Stimulated activated CD4-positive, alpha-beta T cell treated with anti-CD3 and anti-CD28 coated beads, Interleukin-1b, Interleukin-23, amount 100 ng/mL, for 24 hours (primary cell): ENCODE results near the gene ENTPD1.
"Not testable (repeated sequence)": the region's sequence is repeated elsewhere in the genome, so short reads cannot be mapped to it uniquely, and the experiment has no call there.

ENCODE experiments used
- DNase-seq, 4 experiments: peaks; one replicate each; pipeline ENCODE4 v3.0.0-alpha.2; 2020; ENCODE audit warnings: low read depth in 4 of 4, low spot score in 1 of 4

ENTPD1 gene

DNA sequence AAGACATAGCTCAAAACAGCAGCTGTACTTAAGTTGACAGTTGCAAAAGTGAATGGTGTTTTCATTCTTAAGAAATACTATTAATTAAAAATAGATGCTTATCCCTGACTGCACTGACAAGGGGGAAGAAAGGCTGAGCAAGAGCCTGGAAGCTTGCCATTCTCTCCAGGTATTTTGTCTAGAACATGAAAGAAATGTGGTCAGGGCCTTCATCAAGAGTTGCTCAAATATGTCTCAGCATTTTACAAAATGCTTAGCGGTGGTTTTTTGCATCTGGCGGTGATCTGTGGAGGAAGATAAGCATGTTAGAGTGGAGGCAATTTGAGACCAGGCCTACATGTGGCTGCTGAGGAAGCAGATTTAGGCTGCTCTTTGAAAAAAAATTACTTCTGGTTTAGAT lies 105.4 kb downstream of the ENTPD1 start:
- DNase-seq = no peak

DNA sequence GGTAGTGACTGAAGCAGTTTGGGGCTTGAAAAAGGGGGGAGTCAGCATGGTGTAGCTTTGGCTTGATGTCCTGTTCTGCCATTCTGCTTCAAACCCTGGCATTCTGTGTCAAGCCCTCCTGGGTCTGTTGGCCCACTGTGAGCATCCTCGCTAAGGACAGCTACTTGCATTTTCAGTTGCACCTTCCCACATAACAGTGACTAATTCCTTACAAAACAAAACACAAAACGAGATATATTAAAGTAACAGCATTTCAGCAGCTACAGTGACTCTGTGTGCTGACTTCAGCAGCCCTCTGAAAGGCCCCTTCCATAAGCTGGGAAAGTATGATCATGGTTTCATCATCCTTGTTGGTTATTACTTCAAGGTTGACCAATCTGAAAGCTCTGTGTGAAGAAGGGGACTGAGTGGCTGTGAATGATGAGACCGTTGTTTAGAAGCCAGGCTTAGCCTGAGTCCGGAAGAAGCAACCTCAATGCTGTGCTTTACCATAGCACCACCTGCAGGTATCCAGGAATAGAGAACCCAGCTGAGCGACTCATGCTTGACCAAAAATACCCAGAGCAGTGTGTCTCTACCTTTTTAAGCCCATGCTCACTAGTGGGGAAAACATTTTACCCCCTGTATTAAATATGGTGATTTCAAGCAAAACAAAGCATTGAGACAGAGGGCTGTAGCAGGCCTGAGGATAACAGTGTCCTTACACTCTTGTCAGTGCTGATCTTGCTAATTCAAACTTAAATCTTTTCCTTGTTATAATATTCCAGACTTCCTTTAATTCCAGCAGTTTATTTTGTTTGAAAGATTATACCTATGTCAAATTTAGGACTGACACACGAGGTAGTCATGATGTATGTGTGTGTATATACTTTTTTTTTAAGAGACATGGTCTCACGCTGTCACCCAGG lies 109.2 kb downstream of the ENTPD1 start:
- no peak for DNase-seq

DNA sequence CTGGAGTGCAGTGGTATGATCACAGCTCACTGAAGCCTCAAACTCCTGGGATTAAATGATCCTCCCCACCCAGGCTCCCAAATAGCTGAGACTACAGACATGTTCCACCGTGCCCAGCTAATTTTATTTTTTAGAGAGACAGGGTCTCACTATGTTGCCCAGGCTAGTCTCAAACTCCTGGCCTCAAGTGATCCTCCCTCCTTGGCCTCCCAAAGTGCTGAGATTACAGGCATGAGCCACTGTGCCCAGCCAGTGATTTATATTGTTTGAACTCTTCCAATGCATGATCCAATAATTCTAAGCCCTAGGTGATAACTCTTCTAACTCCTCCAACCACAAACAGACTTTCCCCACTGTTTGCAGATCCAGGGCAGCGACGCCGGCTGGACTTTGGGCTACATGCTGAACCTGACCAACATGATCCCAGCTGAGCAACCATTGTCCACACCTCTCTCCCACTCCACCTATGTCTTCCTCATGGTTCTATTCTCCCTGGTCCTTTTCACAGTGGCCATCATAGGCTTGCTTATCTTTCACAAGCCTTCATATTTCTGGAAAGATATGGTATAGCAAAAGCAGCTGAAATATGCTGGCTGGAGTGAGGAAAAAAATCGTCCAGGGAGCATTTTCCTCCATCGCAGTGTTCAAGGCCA lies 110.0 kb downstream of the ENTPD1 start:
- no peak for DNase-seq

DNA sequence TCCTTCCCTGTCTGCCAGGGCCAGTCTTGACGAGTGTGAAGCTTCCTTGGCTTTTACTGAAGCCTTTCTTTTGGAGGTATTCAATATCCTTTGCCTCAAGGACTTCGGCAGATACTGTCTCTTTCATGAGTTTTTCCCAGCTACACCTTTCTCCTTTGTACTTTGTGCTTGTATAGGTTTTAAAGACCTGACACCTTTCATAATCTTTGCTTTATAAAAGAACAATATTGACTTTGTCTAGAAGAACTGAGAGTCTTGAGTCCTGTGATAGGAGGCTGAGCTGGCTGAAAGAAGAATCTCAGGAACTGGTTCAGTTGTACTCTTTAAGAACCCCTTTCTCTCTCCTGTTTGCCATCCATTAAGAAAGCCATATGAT lies 110.5 kb downstream of the ENTPD1 start:
- no peak for DNase-seq

DNA sequence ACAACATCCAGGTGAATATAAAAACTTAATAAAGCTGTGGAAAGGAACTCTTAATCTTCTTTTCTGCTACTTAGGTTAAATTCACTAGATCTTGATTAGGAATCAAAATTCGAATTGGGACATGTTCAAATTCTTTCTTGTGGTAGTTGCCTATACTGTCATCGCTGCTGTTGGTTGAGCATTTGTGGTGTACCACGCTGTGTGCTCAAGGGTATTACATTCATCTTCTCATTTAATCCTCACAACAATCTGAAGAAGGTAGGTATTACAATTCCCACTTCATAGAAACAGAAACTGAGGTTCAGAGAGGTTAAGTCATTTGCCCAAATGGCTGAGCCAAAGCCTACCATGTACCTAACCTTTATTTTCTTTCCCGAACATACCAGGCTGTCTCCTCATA lies 111.9 kb downstream of the ENTPD1 start:
- no peak for DNase-seq

DNA sequence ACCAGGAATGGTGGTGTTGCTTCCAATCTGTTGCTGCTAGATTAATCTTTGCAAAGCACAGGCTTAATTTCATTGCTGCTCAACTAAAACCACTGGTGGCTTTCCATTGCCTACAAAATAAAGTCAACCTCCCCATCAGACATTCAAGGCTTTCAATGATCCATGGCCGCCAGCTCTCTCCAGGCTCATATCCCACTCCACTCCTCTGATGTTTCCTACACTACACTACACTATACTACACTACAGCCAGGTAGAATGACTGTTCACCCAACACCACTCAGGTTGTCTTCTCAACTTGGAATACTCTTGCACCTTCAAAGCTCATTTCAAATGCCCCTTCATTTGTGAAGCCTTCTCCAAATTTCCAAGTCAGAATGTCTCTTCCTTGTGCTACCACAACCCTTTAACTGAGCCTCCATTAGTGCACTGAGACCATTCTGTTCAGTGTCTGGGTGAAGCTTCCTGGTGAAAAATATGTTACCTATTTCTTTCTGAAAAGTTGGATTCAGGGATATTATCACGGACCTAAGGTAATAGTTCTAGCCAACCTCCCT lies 116.3 kb downstream of the ENTPD1 start:
- no peak for DNase-seq

DNA sequence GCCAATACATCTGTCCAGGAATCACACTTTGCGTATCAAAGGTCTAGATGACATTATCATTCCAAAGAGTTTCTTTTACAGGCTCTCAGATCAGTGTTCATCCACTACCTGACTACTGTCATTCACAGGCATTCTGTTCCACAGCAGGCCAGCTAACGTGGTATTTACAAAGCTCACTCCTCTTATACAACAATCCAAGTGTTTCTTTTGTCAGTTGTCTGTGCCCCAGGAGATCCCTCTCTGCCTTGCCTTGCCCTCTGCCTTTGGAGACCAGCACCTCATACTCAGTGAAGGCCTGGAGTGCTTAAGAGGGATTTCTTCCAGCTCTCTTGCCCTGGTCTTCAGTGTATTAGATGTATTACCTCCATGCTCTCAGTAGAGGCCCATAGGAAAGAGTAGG lies 117.2 kb downstream of the ENTPD1 start:
- no peak for DNase-seq

DNA sequence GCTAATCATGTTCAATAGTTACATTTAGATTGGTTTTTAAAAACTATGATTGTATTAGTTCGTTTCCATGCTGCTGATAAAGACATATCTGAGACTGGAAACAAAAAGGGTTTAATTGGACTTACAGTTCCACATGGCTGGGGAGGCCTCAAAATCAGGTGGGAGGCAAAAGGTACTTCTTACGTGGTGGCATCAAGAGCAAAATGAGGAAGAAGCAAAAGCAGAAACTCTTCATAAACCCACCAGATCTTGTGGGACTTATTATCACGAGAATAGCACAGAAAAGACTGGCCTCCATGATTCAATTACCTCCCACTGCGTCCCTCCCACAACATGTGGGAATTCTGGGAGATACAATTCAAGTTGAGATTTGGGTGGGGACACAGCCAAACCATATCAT lies 117.7 kb downstream of the ENTPD1 start:
- DNase-seq = no peak

DNA sequence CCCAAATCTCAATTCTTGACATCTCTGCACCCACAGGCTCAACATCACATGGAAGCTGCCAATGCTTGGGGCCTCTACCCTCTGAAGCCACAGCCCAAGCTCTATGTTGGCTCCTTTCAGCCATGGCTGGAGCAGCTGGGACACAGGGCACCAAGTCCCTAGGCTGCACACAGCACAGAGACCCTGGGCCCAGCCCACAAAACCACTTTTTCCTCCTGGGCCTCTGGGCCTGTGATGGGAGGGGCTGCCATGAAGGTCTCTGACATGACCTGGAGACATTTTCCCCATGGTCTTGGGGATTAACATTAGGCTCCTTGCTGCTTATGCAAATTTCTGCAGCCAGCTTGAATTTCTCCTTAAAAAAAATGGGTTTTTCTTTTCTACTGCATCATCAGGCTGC lies 118.8 kb downstream of the ENTPD1 start:
- DNase-seq = not testable (repeated sequence)

DNA sequence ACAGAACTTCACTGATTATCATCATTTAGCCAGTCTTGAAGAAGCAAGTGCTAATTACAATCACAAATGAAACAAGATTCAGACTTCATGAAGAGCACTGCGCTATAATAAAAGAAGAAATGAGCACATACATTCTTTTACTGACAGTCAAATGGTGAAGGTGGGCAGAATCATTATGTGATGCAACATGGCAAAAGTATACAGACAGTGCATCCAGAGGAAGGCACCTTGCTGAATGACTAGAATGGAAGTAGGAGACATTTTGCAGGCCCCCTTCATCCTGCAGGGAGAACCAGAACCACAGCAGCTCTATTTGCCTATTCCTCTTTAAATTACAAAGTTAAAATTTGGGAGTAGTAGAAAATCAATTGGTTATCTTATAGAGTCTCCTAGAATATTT lies 120.8 kb downstream of the ENTPD1 start:
- no peak for DNase-seq

DNA sequence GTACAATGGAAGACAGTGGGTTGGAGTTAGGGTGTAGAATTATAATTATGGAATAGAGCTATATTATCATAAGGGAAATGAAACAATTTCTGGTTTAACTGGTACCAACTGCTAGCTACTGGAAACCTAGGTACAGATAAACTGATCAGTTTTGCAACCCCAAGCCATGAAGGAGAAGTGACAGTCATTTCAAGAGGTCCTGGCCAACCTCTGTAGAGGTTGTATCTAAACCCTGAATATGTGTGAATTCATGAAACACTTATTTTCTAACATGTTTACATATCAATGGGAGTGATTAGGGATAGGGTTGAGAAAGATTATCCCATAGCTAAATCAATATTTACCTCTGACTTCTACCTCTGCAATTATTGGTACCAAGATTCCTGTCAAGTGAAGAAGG lies 121.9 kb downstream of the ENTPD1 start:
- DNase-seq = no peak

DNA sequence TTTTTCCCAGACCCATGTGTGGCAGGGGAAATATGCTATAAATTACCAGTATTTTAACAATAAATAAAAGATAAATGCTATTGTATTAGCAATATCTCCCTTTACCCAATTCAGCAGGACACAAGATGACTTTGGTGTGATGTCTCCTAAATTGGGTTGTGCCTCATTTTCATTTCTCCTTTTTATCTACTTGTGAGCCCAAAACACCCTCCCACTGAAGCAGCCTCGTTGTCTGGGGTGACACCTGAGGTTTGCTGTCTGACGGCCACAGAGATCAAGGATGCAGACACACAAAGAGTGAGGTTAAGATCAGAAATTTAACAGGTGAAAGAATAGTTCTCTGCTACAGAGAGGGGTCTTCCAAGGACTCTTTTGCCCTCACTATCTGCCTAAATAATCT lies 124.7 kb downstream of the ENTPD1 start:
- DNase-seq = no peak

DNA sequence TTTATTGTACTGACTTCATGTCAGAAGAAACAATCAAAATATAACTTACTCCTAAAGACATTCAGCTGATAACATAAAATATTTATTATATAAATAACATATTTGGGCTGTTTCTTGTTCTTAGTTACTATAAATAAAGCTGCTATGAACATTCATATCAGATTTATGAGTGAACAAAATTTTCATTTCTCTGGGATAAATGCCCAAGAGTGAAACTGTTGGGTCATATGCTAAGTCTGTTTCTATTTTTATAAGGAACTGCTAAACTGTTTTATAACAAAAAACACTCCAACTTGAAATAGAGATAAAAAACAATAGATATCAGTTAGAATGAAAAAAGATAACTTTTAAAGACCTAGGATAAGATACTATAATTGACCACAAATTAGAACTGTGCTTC lies 125.4 kb downstream of the ENTPD1 start:
- no peak for DNase-seq

DNA sequence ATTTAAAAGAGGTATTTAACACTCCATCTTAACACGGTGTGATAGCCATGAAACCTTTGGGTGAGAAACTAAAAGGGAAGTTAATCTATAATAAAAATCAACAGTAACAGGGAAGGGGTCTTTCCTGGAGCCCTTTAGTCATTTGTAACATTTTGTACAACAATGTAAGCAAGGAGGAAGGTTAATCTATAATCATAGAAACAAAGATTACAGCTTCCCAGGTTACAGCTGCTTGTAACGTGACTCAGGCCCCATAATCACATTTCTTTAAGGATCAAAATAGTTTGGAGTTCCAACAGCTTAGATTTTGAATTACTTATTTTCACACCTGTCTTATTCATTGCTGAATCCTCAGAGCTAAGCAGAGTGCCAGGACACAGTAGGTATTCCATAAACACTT lies 133.9 kb downstream of the ENTPD1 start:
- DNase-seq = no peak

DNA sequence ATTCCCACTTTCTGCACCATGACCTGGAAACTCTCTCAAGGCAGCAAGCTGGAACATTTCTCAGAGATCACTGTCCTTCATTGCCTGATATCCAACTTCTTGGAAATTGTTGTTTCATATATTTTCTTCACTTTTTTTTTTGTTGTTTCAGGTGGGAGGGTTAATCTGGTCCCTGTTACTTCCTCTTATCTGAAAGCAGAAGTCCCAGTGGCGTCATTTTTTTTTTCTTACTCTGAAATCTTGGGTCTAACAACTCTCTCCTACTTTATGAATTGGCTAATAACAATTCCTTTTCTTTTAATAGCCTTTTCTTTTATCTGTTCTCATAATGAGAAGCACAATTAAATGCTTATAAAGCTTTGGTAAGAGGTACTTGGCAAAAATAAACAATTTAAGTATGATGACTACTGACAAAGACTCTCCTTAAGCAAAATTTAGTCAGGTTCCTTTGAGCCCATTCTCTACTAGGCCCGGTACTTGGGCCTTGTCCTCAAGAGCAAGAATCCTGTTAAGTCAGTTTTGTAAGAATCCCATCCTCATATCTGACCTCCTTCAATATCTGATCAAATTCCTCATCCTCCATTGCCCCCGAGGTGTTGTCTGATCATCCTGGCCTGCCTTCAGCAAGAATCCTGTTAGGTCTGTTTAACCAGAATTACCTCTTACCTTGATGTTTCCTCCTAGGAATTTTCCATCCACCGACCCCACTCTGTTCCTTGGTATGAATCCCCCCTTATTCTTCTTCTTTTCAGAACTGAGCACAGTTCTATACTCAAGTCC lies 140.3 kb downstream of the ENTPD1 start:
- no peak for DNase-seq

DNA sequence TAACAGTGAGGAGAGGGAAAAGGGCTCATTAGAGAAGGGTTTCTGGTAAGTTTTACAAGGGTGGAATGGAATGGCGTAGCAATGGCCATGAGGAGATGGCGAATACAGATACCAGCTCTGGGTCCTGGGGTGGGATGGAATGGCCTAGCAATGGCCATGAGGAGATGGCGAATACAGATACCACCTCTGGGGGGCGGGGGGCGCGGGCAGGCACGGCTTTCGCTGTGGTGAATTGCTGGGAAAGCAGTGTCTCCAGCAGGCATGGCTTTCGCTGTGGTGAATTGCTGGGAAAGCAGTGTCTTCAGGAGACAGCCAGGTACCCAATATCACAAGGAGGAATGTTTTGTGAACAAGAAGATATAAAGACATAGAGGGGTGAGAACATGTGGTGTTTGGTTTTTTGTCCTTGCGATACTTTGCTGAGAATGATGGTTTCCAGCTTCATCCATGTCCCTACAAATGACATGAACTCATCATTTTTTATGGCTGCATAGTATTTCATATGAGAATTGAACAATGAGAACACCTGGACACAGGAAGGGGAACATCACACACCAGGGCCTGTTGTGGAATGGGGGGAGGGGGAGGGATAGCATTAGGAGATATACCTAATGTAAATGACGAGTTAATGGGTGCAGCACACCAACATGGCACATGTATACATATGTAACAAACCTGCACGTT lies 150.1 kb downstream of the ENTPD1 start:
- not testable (repeated sequence) for DNase-seq

DNA sequence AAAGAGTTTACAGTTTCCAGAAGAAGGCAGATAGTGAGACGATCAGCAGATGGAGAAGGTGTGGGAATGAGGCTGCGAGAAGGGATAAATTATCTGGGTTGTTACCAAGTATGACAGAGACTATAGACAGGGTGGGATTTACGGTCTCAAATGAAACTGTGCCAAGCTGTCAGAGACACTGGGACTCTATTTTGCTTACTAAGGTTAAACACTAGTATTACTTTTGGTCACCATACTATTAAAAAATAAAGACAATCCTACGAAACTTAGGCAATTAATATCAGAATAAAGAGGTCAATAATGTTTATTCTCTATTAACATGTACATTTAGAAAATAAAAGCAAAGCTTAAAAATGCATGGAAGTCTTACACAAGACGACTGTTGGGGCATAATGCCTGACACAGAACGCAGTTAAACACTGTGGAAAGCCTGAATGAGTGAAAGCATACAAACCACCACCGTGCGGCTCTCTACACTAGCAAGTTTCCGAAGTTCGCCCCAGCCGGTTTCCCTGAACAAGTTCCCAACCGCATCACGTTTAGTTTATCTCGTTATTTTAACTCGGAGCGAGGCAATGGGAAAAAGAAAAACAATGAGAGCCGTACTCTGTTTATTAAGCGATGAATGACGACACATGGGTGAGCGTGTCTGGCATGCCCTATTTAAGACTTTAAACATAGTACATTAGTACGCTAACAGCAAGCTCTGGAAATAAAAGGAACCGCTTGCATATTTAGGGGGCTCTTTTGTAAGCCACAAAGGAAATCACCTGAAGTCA lies 150.9 kb downstream of the ENTPD1 start:
- DNase-seq = peak in 3 of 4 experiments; percentile 2 to 28 (median 11)

DNA sequence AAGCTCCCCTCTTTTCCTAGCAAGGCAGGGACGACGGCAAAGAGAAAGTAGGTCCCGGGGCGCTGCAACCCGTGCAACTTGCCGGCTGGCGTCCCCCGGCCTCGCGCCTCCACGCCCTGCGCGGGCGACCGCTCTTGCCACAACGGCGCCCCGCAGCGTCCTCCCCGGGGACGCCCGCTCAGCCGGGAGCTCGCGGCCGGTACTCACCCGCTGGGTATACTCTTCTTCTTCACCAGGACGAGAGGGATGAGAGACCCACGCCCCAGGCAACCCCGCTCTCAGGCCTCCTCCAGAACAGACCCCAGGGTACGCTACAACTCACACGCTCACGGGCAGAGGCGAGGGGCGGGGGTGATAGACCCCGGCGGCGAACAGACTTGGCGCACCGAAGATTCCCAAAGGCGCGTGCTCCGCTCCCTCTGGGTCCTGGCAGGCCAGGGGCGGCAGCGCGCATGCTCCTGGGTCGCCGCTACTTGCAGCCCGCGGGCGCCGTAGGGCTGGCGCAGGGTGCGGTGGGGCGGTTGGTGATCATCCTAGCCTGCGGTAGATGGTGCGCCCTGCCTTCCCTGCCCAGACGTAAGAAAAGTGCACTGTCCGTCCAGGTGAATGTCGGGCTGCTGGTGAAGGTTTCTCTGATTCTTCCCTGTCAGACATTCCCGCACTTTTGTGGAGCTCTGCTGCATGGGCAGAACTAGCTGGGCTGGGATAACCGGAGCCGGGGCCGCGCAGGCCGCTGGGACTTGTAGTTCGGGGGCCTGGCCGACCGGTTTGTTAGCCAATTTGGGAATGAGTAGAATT lies 151.7 kb downstream of the ENTPD1 start, which contains the start of gene CC2D2B:
Gene CC2D2B (plus strand): TSS at position 520 of the 798 bp plus-strand sequence. CDS start 3,349 bp downstream, outside the sequence.
- DNase-seq = peak; percentile 36 to 69 (median 60)

DNA sequence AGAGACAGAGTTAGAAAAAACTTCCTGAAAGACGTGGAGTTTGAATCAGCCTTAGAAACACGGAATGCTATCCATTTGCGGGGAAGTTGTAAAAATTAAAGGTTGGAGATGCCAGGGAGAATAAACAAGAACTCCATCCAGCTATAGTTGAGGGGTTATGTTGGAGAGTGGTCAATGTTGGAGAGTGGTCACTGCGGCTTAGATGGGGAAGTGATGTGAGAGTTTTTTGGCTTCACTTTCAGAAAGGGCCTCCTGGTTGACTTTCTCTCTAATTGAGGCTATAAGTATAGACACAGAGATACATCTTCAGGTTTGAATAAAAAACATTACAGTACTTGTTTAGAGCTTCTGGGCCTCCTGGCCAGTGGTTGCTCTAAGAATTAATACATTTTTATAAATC lies 152.5 kb downstream of the ENTPD1 start:
- DNase-seq = no peak
